ENCODE measurements around the gene CDC14B. TPM values are rescaled to one million over a fixed set of nuclear protein-coding genes. Genes with fewer than 3 reads are reported as not detected.

Gene CDC14B
- total RNA-seq (2022; extraction: Qiagen RNA extraction; ENCODE audit: low read depth), result 6.8 to 11.6 TPM (median 11.4 TPM) in 5 replicates

DNA sequence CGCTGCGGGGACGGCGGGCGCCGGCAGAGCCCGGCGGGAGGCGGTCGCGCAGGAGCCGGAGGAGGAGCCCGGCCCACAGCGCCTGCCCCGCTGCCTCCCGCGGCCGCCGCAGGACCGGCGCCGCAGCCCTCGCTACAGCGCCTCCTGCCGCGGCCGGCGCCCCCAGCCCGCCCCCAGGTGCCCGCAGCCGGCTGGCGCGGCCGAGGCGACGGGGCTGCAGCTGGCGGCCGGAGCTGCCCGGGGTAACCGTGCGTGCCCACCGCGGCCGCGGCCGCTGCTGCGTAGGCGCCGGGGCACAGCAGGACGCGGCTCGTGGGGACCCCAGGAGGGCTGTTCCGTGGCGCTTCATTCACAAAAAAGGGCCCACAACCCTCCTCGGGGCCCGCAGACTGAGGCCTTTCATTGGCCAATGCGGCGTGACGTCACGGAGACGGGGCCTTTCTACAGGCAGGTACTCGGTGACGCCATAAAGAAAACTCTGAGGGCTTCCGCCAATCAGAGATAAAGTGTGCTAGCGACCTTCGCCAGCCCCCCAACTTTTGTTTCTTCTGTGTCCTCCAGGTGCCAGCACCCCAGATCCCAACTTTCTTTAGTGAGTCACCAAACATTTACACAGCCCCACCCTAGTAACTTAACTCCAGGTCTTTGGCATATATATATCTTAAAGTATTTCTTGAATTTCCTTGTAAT lies at the start of gene CDC14B:
CDC14B (minus strand) TSS at position 353 of the 690 bp plus-strand sequence. CDS start 465 bp downstream, outside the sequence.

DNA sequence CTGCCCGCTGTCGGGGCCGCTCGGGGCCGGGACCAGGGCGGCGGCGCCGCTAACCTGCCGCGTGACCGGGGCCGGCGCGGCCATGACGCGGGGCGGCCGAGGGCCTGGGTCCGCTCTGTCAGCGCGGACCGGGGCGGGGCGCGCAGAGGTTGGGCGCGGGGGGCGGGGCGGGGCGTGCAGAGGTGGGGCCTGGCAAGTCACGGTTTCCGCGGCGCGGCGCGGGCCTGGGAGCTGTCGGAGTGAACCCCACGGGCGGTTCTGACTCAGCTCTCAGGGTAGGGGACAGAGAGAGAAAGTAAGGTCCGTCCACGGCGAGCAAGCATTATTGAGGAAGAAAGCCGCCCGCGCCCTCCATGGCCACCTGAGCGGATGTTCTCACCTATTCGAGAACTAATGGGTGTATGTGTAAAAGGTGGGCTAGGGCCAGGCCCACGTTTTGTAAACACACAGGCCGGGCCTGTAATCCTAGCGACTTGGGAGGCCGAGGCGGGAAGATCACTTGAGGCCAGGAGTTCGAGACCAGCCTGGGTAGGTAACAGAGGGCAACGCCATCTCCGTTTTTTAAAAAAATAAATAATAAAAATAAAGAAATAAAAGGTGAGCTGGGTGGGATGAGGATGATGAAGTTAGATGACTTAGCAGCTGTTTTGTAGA lies 35.7 kb upstream of the CDC14B start, which contains the start of gene PRXL2C:
PRXL2C (minus strand) TSS at position 120 of the 654 bp plus-strand sequence; CDS start at position 84, 36 bp downstream.

Other genes with a start within 250 kb of the CDC14B start
- 15.5 to 20.1 TPM (median 18.2 TPM) in 5 replicates for gene SLC35D2, start 236.1 kb downstream of the CDC14B start, total RNA-seq (2022; extraction: Qiagen RNA extraction; ENCODE audit: low read depth)
- 3.3 to 7.3 TPM (median 6.4 TPM) in 5 replicates for gene ZNF367, start 201.5 kb downstream of the CDC14B start, total RNA-seq (2022; extraction: Qiagen RNA extraction; ENCODE audit: low read depth)
- gene HABP4, start 169.7 kb downstream of the CDC14B start, total RNA-seq (2022; extraction: Qiagen RNA extraction; ENCODE audit: low read depth), result 17.3 to 20.9 TPM (median 18.9 TPM) in 5 replicates
- 13.6 to 16.5 TPM (median 15.6 TPM) in 5 replicates for gene PRXL2C, start 35.5 kb upstream of the CDC14B start, total RNA-seq (2022; extraction: Qiagen RNA extraction; ENCODE audit: low read depth)
- gene ZNF510, start 158.2 kb upstream of the CDC14B start, total RNA-seq (2022; extraction: Qiagen RNA extraction; ENCODE audit: low read depth), result 2.9 to 6.3 TPM (median 4.7 TPM) in 5 replicates
- gene ZNF782, start 234.7 kb upstream of the CDC14B start, total RNA-seq (2022; extraction: Qiagen RNA extraction; ENCODE audit: low read depth), result 1.1 to 1.8 TPM (median 1.6 TPM) in 5 replicates